Peyer's patch (tissue), 4 donors: Measurements from ENCODE around the gene CCDC88C. TPM values are rescaled to one million over a fixed set of nuclear protein-coding genes. Genes with fewer than 3 reads are reported as not detected.
A peak's percentile ranks its signal among the peaks of the same experiment; 100 is the strongest.

Experiments
- DNase-seq, 3 donors: peaks; one replicate each; pipeline ENCODE4 v3.0.0-alpha.2; 2017 to 2019
- H3K27ac ChIP-seq, 4 donors: fragments of 200-600 bp; sonication (generic); one replicate each; pipeline ENCODE4 v1.5.1; 2016 to 2019
- H3K27me3 ChIP-seq, 2 donors: fragments of 200-600 bp; sonication (generic); one replicate each; pipeline ENCODE4 v1.5.1; 2019
- H3K36me3 ChIP-seq, 3 donors: fragments of 200-600 bp; sonication (generic); one replicate each; pipeline ENCODE4 v1.5.1; 2016 to 2019
- H3K4me1 ChIP-seq, 4 donors: fragments of 200-600 bp; sonication (generic); one replicate each; pipeline ENCODE4 v1.5.1; 2016 to 2019
- H3K4me3 ChIP-seq, 4 donors: fragments of 200-600 bp; sonication (generic); 1 replicate in 3 of 4; 2 replicates in 1 of 4; pipeline ENCODE4 v1.5.1; 2016 to 2019; ENCODE audit warnings: mild to moderate bottlenecking in 1 of 4
- H3K9me3 ChIP-seq, 4 donors: fragments of 200-600 bp; sonication (generic); one replicate each; pipeline ENCODE4 v1.5.1; 2016 to 2019; ENCODE audit warnings: mild to moderate bottlenecking in 1 of 4
- CTCF ChIP-seq, 6 experiments: fragments of 450-650 bp in 4 of 6; fragments of 200-600 bp in 2 of 6; sonication (generic) in 1 of 6; IDR thresholded peaks; one replicate each; pipeline ENCODE4 v1.5.1; 2017 to 2019; ENCODE audit warnings: antibody characterized with exemption in 6 of 6, mild to moderate bottlenecking in 3 of 6, moderate library complexity in 1 of 6
- POLR2A ChIP-seq, 2 donors: fragments of 450-650 bp; IDR thresholded peaks; one replicate each; pipeline ENCODE4 v1.5.1; 2017; ENCODE audit warnings: antibody characterized with exemption in 2 of 2, mild to moderate bottlenecking in 2 of 2, moderate library complexity in 2 of 2
- total RNA-seq, 4 donors: library from RNA; depleted of rRNA; stranded (reverse); fragments of >200 nt; gene quantifications; one replicate each; pipeline ENCODE4 v1.1.0, GENCODE V29; 2016

The CCDC88C gene
- total RNA-seq, 4 donors from 2014 or later: 18.9 to 189 (median 77.2) TPM

- Histone ChIP-seq H3K4me1 (no peaks in the 10 kb centered on the region), H3K4me3 (no peak overlapping the region), H3K9me3 (no peaks in the 10 kb centered on the region), H3K36me3 (peaks cover 0 to 50% (median 0%) of the 10 kb centered on the region in 3 donors), H3K27ac (no peak overlapping the region), H3K27me3 (no peaks in the 10 kb centered on the region)
- TF ChIP-seq POLR2A (IDR thresholded peaks at IDR 0.05) (no peak), CTCF (IDR thresholded peaks at IDR 0.05) (no peak)
- no peak for DNase-seq
These were observed 128.2 kb downstream of the CCDC88C start for GRCh38 chr14:91289464-91289863.

GRCh38 chr14:91288876-91289275 is 128.7 kb downstream of the CCDC88C start:
- Histone ChIP-seq H3K27me3 (no peaks in the 10 kb centered on the region), H3K27ac (no peak overlapping the region), H3K4me3 (no peak overlapping the region), H3K4me1 (no peaks in the 10 kb centered on the region), H3K9me3 (no peaks in the 10 kb centered on the region), H3K36me3 (peaks cover 0 to 54% (median 0%) of the 10 kb centered on the region in 3 donors)
- no peak for DNase-seq
- TF ChIP-seq CTCF (IDR thresholded peaks at IDR 0.05) (no peak), POLR2A (IDR thresholded peaks at IDR 0.05) (no peak)

- no peak for TF ChIP-seq POLR2A (IDR thresholded peaks at IDR 0.05)
- TF ChIP-seq CTCF (IDR thresholded peaks at IDR 0.05): peak; percentile 77 to 94 (median 91)
- Histone ChIP-seq H3K27me3 (no peaks in the 10 kb centered on the region), H3K9me3 (no peaks in the 10 kb centered on the region), H3K4me3 (no peak overlapping the region), H3K36me3 (peaks cover 0 to 58% (median 0%) of the 10 kb centered on the region in 3 donors), H3K4me1 (no peaks in the 10 kb centered on the region), H3K27ac (no peak overlapping the region)
- peak; percentile 77 to 93 (median 78) for DNase-seq
These were observed 131.1 kb downstream of the CCDC88C start for GRCh38 chr14:91286530-91286937.

GRCh38 chr14:91284791-91285548 is 132.7 kb downstream of the CCDC88C start:
- Histone ChIP-seq H3K4me3 (no peak overlapping the region), H3K27me3 (no peaks in the 10 kb centered on the region), H3K27ac (no peak overlapping the region), H3K4me1 (no peaks in the 10 kb centered on the region), H3K36me3 (peaks cover 0 to 60% (median 0%) of the 10 kb centered on the region in 3 donors), H3K9me3 (no peaks in the 10 kb centered on the region)
- DNase-seq: no peak
- no peak for TF ChIP-seq CTCF (IDR thresholded peaks at IDR 0.05)
- TF ChIP-seq POLR2A (IDR thresholded peaks at IDR 0.05): no peak

GRCh38 chr14:91284146-91284790 is 133.4 kb downstream of the CCDC88C start:
- H3K36me3 ChIP-seq: peaks cover 0 to 61% (median 0%) of the 10 kb centered on the region in 3 donors
- TF ChIP-seq POLR2A (IDR thresholded peaks at IDR 0.05) (no peak), CTCF (IDR thresholded peaks at IDR 0.05) (no peak)
- no peaks in the 10 kb centered on the region for H3K27me3 ChIP-seq
- no peak overlapping the region for H3K4me3 ChIP-seq
- no peak overlapping the region for H3K27ac ChIP-seq
- H3K9me3 ChIP-seq: no peaks in the 10 kb centered on the region
- no peak for DNase-seq
- no peaks in the 10 kb centered on the region for H3K4me1 ChIP-seq
